Chondrocyte (in vitro differentiated cells): ENCODE measurements around the gene CAVIN1. TPM values are rescaled to one million over a fixed set of nuclear protein-coding genes. Genes with fewer than 3 reads are reported as not detected.
A peak's percentile ranks its signal among the peaks of the same experiment; 100 is the strongest.

Experiments used
- DNase-seq: peaks from one replicate; pipeline ENCODE4 v3.0.0; 2021; ENCODE audit warnings: mixed read lengths, low spot score
- H3K27ac Mint-ChIP-seq: one replicate; pipeline ENCODE4 v1.8.0; 2021; ENCODE audit warnings: mild to moderate bottlenecking, moderate library complexity, mixed read lengths; ENCODE audit not compliant: unreplicated experiment
- H3K27me3 Mint-ChIP-seq: 2 replicates; pipeline ENCODE4 v1.8.0; 2021; ENCODE audit warnings: low read depth, mixed read lengths
- H3K36me3 Mint-ChIP-seq: 2 replicates; pipeline ENCODE4 v1.8.0; 2021; ENCODE audit warnings: low read depth, mixed read lengths
- H3K4me1 Mint-ChIP-seq: 2 replicates; pipeline ENCODE4 v1.8.0; 2021; ENCODE audit warnings: low read depth, mild to moderate bottlenecking, mixed read lengths
- H3K4me3 Mint-ChIP-seq: one replicate; pipeline ENCODE4 v1.8.0; 2021; ENCODE audit warnings: mild to moderate bottlenecking, moderate library complexity, mixed read lengths; ENCODE audit not compliant: unreplicated experiment
- H3K9me3 Mint-ChIP-seq: 2 replicates; pipeline ENCODE4 v1.8.0; 2021; ENCODE audit warnings: low read depth, mixed read lengths
- total RNA-seq: library from RNA; stranded (reverse); gene quantifications from 3 replicates; pipeline ENCODE4 v1.2.1, GENCODE V29; 2021
- TF ChIP-seq, protein P1 (sequence below): fragments of 200-600 bp; sonication (generic); IDR thresholded peaks from 2 replicates; pipeline ENCODE4 v1.5.0; 2021; ENCODE audit warnings: antibody characterized with exemption, mild to moderate bottlenecking, moderate library complexity

The CAVIN1 gene
- total RNA-seq, 1 donor from 2014 or later: 877 TPM

DNA sequence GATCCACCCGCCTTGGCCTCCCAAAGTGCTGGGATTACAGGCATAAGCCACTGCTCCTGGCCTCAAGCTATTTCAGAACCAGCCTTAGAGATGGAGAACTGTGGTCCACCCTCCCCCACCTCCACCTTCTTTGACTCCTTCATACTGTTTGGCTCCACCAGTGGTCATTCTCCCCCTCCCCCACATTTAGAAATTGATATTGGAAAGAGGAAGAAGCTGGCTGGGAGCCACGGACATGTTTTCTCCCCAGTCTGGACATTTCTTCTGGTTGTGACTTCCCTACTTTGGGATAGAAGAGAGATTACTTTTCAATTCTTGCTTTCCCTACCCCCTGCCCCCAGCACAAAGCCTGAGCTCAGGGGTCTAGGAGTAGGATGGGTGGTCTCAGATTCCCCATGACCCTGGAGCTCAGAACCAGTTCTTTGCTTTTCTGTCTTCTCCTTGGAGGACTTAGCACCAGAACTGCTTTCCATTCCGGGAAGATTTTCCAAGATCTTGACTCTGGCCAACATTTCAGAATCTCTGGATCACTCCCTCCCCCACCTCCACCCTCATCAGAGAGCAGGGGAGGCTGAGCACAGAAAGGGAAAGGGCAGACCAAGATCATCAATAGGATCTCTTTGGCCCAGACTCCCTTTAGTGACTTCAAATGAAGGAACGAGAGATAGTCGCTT is 16.3 kb downstream of the CAVIN1 start:
- DNase-seq: no peak
- peak overlapping the region; percentile 90 for H3K27ac Mint-ChIP-seq
- peaks cover 74% of the 10 kb centered on the region for H3K4me1 Mint-ChIP-seq
- H3K9me3 Mint-ChIP-seq: no peaks in the 10 kb centered on the region
- H3K27me3 Mint-ChIP-seq: no peaks in the 10 kb centered on the region
- H3K4me3 Mint-ChIP-seq: no peak overlapping the region
- peaks cover 17% of the 10 kb centered on the region for H3K36me3 Mint-ChIP-seq
- TF ChIP-seq, protein P1, sequence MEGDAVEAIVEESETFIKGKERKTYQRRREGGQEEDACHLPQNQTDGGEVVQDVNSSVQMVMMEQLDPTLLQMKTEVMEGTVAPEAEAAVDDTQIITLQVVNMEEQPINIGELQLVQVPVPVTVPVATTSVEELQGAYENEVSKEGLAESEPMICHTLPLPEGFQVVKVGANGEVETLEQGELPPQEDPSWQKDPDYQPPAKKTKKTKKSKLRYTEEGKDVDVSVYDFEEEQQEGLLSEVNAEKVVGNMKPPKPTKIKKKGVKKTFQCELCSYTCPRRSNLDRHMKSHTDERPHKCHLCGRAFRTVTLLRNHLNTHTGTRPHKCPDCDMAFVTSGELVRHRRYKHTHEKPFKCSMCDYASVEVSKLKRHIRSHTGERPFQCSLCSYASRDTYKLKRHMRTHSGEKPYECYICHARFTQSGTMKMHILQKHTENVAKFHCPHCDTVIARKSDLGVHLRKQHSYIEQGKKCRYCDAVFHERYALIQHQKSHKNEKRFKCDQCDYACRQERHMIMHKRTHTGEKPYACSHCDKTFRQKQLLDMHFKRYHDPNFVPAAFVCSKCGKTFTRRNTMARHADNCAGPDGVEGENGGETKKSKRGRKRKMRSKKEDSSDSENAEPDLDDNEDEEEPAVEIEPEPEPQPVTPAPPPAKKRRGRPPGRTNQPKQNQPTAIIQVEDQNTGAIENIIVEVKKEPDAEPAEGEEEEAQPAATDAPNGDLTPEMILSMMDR: no peak

DNA sequence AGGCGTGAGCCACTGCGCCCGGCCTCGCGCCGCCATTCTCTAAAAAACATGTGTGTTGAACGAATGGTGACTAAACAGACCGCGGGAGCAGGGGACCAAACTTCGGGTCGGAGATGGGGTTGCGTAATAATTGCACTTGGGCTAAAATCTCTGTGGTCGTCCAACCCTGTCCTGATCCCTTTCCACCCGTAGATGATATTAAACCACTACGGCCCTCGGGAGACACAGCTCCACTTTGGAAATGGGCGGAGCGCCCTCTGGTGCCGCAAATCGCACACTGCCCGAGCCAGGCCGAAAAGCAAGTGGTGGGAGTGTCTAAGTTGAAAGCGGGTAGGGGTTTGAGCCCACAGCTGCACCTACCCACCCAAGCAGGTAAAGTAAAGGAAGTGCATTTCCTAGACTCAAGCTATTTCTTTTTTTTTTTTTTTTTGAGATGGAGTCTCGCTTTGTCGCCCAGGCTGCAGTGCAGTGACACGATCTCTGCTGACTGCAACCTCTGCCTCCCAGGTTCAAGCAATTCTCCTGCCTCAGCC is 17.0 kb downstream of the CAVIN1 start:
- TF ChIP-seq, protein P1: peak; percentile 84
- Mint-ChIP-seq H3K27me3 (no peaks in the 10 kb centered on the region), H3K9me3 (no peaks in the 10 kb centered on the region), H3K36me3 (peaks cover 17% of the 10 kb centered on the region), H3K27ac (peak overlapping the region; percentile 90), H3K4me3 (no peak overlapping the region), H3K4me1 (peaks cover 74% of the 10 kb centered on the region)
- DNase-seq: no peak

DNA sequence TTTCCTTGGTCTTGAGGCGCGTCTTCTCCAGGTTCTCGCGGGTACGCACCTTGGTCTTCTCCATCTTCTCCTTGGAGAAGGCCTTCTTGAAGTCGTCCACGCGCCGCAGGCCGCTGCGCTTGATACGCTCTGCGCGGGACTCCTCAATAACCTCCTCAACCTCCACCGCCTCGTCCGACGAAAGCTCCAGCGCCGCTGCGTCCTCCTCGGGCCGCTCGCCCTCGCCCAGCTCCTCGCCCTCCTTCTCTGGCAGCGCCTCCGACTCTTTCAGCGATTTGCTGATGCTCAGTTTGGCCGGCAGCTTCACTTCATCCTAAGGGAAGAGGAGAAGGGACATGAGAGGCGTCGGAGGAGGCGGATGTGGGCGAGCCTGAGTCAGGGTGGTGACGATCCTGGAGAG is 18.0 kb downstream of the CAVIN1 start:
- no peaks in the 10 kb centered on the region for H3K9me3 Mint-ChIP-seq
- H3K4me1 Mint-ChIP-seq: peaks cover 73% of the 10 kb centered on the region
- peak; percentile 82 for DNase-seq
- peak overlapping the region; percentile 22 for H3K27ac Mint-ChIP-seq
- TF ChIP-seq, protein P1: no peak
- H3K27me3 Mint-ChIP-seq: no peaks in the 10 kb centered on the region
- H3K36me3 Mint-ChIP-seq: peaks cover 17% of the 10 kb centered on the region
- no peak overlapping the region for H3K4me3 Mint-ChIP-seq

DNA sequence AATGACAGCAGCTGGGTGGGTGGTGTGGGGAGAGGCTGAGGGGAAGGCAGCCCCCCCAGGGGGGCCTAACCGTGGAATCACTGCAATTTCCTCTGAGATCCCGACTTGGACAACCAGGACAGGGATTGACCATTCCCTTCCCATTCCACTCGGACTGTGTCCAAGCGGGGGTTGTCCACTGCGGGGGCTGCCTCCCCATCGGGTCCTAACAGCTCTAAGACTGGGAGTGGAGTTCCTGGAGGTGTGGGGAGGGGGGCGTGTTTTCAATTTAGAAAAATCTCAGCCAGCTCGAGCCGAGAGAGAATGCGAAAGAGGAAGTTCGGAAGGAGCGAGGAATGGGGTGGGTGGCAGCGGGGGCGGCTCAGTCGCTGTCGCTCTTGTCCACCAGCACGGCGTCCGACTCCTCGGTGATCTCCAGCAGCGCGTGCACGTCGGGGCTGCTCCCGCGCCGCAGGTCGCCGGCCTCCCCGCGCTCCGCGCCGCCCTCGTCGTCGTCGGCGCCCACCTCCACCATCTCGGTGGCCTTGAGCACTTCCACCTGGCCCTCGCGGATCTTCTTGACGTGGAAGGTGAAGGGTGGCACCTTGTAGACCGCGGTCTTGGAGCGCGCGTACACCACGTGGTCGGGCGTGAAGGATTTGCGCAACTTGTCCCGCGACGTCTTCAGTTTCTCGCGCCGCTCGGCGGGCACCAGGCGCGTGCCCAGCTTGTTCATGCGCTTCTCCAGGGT is 18.6 kb downstream of the CAVIN1 start:
- H3K9me3 Mint-ChIP-seq: no peaks in the 10 kb centered on the region
- H3K4me3 Mint-ChIP-seq: no peak overlapping the region
- peaks cover 17% of the 10 kb centered on the region for H3K36me3 Mint-ChIP-seq
- no peaks in the 10 kb centered on the region for H3K27me3 Mint-ChIP-seq
- TF ChIP-seq, protein P1: no peak
- H3K4me1 Mint-ChIP-seq: peaks cover 70% of the 10 kb centered on the region
- H3K27ac Mint-ChIP-seq: peak overlapping the region; percentile 51
- peak; percentile 72 for DNase-seq

DNA sequence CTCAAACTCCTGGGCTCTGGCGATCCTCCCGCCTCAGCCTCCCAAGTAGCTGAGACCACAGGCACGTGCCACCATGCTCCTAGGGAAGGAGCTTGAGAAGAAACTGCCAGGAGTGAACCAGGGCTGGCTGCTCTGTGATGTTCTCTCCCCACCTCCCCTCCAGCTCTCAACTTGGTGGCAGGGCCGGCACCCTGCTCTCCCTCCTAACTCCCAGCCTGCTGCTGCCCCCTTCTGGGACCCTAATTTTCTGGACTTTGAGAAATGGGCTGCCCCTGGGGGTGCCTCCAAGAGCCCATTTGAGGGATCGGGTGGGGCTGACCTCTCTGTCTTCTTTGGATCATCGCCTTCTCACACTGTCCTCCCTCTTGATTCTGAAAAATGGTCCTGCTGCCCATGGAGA is 19.9 kb downstream of the CAVIN1 start:
- Mint-ChIP-seq H3K4me3 (no peak overlapping the region), H3K27ac (peak overlapping the region; percentile 81), H3K4me1 (peaks cover 70% of the 10 kb centered on the region), H3K9me3 (no peaks in the 10 kb centered on the region), H3K36me3 (peaks cover 17% of the 10 kb centered on the region), H3K27me3 (no peaks in the 10 kb centered on the region)
- peak; percentile 57 for DNase-seq
- TF ChIP-seq, protein P1: peak; percentile 40
